Right lobe of liver (tissue), 6 donors: ENCODE data around the gene RAB8A. TPM values are rescaled to one million over a fixed set of nuclear protein-coding genes. Genes with fewer than 3 reads are reported as not detected.
A peak's percentile ranks its signal among the peaks of the same experiment; 100 is the strongest.

Experiments
- ATAC-seq, 4 donors: fragments of 200-7000 bp; cut with Tn5 transposase; one replicate each; pipeline ENCODE4 v1.9.1; 2020; ENCODE audit warnings: mild to moderate bottlenecking in 4 of 4, moderate library complexity in 4 of 4
- DNase-seq, 3 donors: peaks; one replicate each; pipeline ENCODE4 v3.0.0-alpha.2; 2020
- H3K27ac ChIP-seq, 3 donors: fragments of 200-600 bp; one replicate each; pipeline ENCODE4 v1.8.0; 2022
- H3K27me3 ChIP-seq, 2 donors: fragments of 200-600 bp; one replicate each; pipeline ENCODE4 v1.8.0; 2022
- H3K36me3 ChIP-seq, 4 donors: fragments of 200-600 bp; sonication (generic) in 1 of 4; one replicate each; pipeline versions ENCODE4 v1.5.1 to v1.8.0; 2017 to 2022; ENCODE audit warnings: control low read depth in 1 of 4
- H3K4me1 ChIP-seq, 4 donors: fragments of 200-600 bp; sonication (generic) in 1 of 4; one replicate each; pipeline versions ENCODE4 v1.5.1 to v1.8.0; 2017 to 2022; ENCODE audit warnings: control low read depth in 1 of 4
- H3K4me3 ChIP-seq, 3 donors: fragments of 200-600 bp; one replicate each; pipeline ENCODE4 v1.8.0; 2022
- H3K9me3 ChIP-seq, 4 donors: fragments of 200-600 bp; sonication (generic) in 1 of 4; one replicate each; pipeline versions ENCODE4 v1.5.1 to v1.8.0; 2017 to 2022; ENCODE audit warnings: control low read depth in 1 of 4
- CTCF ChIP-seq, 4 donors: fragments of 200-600 bp in 3 of 4; fragments of 450-650 bp in 1 of 4; IDR thresholded peaks; one replicate each; pipeline versions ENCODE4 v1.5.1 to v1.8.0; 2016 to 2022; ENCODE audit warnings: antibody characterized with exemption in 4 of 4, mild to moderate bottlenecking in 2 of 4
- POLR2A ChIP-seq: fragments of 450-650 bp; IDR thresholded peaks from one replicate; pipeline ENCODE4 v1.6.1; 2017; ENCODE audit warnings: antibody characterized with exemption, mild to moderate bottlenecking
- WGBS: methylation state at CpG from one replicate; pipeline ENCODE4 v1.1.6; 2018; ENCODE audit warnings: low coverage, low lambda C conversion rate; ENCODE audit not compliant: insufficient coverage; ENCODE audit errors: missing lambda C conversion rate; 5-methylcytosine and 5-hydroxymethylcytosine counted together
- intact Hi-C, 2 donors: fragments of 100-400 bp; cut with DNase I; formaldehyde crosslinking; loops; one replicate each; pipeline versions ENCODE4 v1.11.2 to v1.14.1; 2022
- total RNA-seq, 6 experiments: library from RNA; depleted of rRNA in 2 of 6; stranded (reverse); fragments of >200 nt in 2 of 6; fragmentation: NEBNext Ultra II Directional in 3 of 6; extraction: Animal tissue kit (Norgen Biotek cat#: 25700) in 3 of 6; gene quantifications; one replicate each; pipeline versions ENCODE4 v1.1.0 to v1.2.4, GENCODE V29; 2016 to 2023
- donor health status: DM: no; HTN: yes; CAD: no.
- donor health status: DM: no; HTN: no; CAD: no.
- donor health status: DM: no; HTN: no; CAD: no.
- donor health status: DM: no; HTN: yes; CAD: no.
- donor health status: DM: no; HTN: yes; CAD: no.

RAB8A gene
- total RNA-seq, 6 experiments from 2014 or later = 59.5 to 88.4 (median 72.5) TPM

DNA sequence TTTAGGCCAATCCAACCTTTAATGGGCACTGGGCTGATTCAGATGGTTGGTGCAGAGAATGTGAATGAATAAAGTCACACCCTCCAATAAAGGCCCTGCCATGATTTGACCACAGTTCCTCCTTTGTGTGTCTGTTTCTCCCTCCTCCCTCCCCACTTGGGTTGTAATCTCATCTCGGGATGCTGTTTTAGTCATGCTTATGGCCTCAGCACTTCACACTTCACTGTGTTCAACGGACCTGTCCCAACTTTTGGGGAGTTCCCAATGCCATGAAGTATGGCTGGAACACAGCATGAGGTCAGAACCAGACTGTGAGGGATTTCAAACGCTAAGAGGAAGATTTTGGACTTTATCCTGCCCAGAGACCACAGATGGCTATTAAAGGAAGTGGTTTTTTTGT lies 5.6 kb upstream of the RAB8A start:
- 29% methylated on average over 3 of the region's 3 CpGs for WGBS

DNA sequence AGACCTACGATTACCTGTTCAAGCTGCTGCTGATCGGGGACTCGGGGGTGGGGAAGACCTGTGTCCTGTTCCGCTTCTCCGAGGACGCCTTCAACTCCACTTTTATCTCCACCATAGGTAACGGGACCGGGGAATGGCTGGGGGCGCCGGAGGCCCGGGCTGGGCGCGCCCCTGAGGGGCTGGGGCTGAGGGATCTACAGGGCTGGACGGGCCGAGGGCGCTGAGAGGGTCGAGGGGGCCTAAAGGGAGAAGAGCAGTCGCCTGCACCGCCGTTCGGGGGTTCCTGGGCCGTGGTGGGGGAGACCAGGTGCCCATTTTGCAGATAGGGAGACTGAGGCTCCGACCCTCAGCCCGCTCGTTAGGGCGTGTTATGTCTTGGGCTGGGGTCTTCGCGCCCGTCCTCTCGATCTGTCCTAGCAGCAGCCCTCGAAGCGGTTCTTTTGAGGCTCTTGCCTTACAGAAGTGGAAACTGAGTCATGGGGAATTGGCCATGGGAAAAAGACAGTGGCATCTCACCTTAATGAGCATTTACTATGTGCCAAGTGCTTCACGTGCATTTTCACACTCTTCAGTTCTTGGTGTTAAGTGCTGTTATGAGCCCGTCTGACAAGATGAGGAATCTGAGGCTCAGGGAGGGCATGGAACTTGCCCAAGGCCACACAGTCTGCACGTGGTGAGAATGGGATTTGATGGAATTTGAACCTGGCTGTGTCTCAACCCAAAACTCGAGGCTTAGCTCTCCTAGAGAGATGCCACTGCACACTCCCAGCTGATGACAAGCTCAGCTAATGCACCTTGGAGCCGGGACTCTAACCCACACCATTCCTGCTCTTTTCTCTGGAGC lies 442 bp downstream of the RAB8A start:
- intact Hi-C loops = no loop called here
- Histone ChIP-seq H3K27me3 (no peaks in the 10 kb centered on the region), H3K36me3 (no peaks in the 10 kb centered on the region), H3K27ac (peak overlapping the region; percentile 86 to 91 (median 91)), H3K9me3 (no peaks in the 10 kb centered on the region), H3K4me1 (peaks cover 0 to 48% (median 15%) of the 10 kb centered on the region in 4 donors), H3K4me3 (peak overlapping the region; percentile 87 to 91 (median 91))
- TF ChIP-seq POLR2A (peak; percentile 60), CTCF (IDR thresholded peaks at IDR 0.05) (no peak)
- DNase-seq = peak in 1 of 3 donors; percentile 63
- ATAC-seq = peak; percentile 0 to 42 (median 11)
- WGBS = 1% methylated on average over 15 of the region's 37 CpGs

More for the DNA sequence above, 5.6 kb upstream of the RAB8A start:
- ATAC-seq (no peak), DNase-seq (no peak)
- no peak for TF ChIP-seq POLR2A
- no peak for TF ChIP-seq CTCF (IDR thresholded peaks at IDR 0.05)
- Histone ChIP-seq H3K9me3 (no peaks in the 10 kb centered on the region), H3K27me3 (no peaks in the 10 kb centered on the region), H3K36me3 (peaks cover 0 to 18% (median 1%) of the 10 kb centered on the region in 4 donors), H3K4me1 (peaks cover 0 to 5% (median 0%) of the 10 kb centered on the region in 4 donors), H3K27ac (no peak overlapping the region), H3K4me3 (no peak overlapping the region)
- intact Hi-C loops = no loop called here

GRCh38 chr19:16112778-16113177 lies 1.1 kb downstream of the RAB8A start:
- H3K4me1 ChIP-seq = peaks cover 0 to 49% (median 15%) of the 10 kb centered on the region in 4 donors
- no peaks in the 10 kb centered on the region for H3K36me3 ChIP-seq
- intact Hi-C loops = no loop called here
- H3K27ac ChIP-seq = peak overlapping the region; percentile 86 to 91 (median 91)
- ATAC-seq (no peak), DNase-seq (no peak)
- 7% methylated on average over 2 of the region's 2 CpGs for WGBS
- H3K27me3 ChIP-seq = no peaks in the 10 kb centered on the region
- H3K4me3 ChIP-seq = peak overlapping the region in 2 of 3 donors; percentile 91
- TF ChIP-seq POLR2A = no peak
- no peak for TF ChIP-seq CTCF (IDR thresholded peaks at IDR 0.05)
- H3K9me3 ChIP-seq = no peaks in the 10 kb centered on the region

DNA sequence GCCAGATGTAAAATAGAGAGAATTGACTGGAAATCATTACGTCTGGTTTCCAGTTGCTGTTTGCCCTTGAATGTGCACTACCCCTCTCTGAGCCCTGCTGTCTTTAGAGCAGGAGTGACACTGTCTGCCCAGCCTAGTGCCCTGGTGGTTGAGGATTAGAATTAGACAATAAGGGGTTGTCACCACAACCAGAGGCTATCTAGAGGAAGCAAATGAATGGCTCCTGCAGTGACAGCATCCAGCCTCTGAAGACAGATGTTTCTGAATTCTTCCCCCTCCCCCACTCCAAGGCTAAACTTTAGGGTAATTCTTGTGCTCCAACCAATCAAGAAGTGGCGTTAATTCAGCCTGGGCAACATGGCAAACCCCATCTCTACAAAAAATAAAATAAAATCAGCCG lies 2.0 kb downstream of the RAB8A start:
- no peaks in the 10 kb centered on the region for H3K9me3 ChIP-seq
- DNase-seq (no peak), ATAC-seq (no peak)
- H3K4me1 ChIP-seq = peaks cover 0 to 53% (median 15%) of the 10 kb centered on the region in 4 donors
- H3K4me3 ChIP-seq = no peak overlapping the region
- TF ChIP-seq CTCF (IDR thresholded peaks at IDR 0.05) (no peak), POLR2A (no peak)
- no peak overlapping the region for H3K27ac ChIP-seq
- 45% methylated on average over 3 of the region's 3 CpGs for whole genome bisulfite sequencing
- intact Hi-C loops = no loop called here
- H3K36me3 ChIP-seq = peaks cover 0 to 7% (median 4%) of the 10 kb centered on the region in 4 donors
- H3K27me3 ChIP-seq = no peaks in the 10 kb centered on the region
